H1 (cell line): Measurements from ENCODE around the gene PEAK1.

Experiments
- CHD1 ChIP-seq: IDR thresholded peaks from 2 replicates; pipeline ENCODE4 v1.6.1; 2012; ENCODE audit warnings: low read depth, low read length, improper control_type of control experiment
- EZH2 ChIP-seq: fragments of 200-600 bp; sonication (generic); IDR thresholded peaks from 2 replicates; pipeline ENCODE4 v1.7.1; 2012; ENCODE audit warnings: low read depth, mild to moderate bottlenecking, moderate library complexity, low read length, inconsistent platforms; ENCODE audit not compliant: severe bottlenecking
- HDAC2 ChIP-seq, 2 experiments: fragments of 300-600 bp in 1 of 2; sonication (generic) in 1 of 2; IDR thresholded peaks; 2 replicates each; pipeline ENCODE4 v1.6.1; 2011 to 2012; ENCODE audit warnings: low read depth in 2 of 2, low read length in 2 of 2, mild to moderate bottlenecking in 2 of 2, moderate library complexity in 2 of 2, borderline replicate concordance in 1 of 2, inconsistent platforms in 1 of 2
- KDM1A ChIP-seq: fragments of 200-600, 300-600 bp; sonication (generic); IDR thresholded peaks from 2 replicates; pipeline ENCODE4 v1.7.1; 2016; ENCODE audit warnings: mild to moderate bottlenecking, low read length, borderline replicate concordance
- SP4 ChIP-seq: IDR thresholded peaks from 2 replicates; pipeline ENCODE4 v1.6.1; 2012; ENCODE audit warnings: low read length, inconsistent platforms
- TF ChIP-seq, protein P1 (sequence below), 3 experiments: IDR thresholded peaks; 1 replicate in 2 of 3; 2 replicates in 1 of 3; pipeline versions ENCODE4 v1.5.1 to v1.6.1; 2011; ENCODE audit warnings: low read length in 3 of 3, mild to moderate bottlenecking in 3 of 3, inconsistent platforms in 2 of 3, low read depth in 1 of 3, moderate library complexity in 1 of 3; ENCODE audit not compliant: insufficient read depth in 1 of 3; ENCODE audit errors: control extremely low read depth in 1 of 3

GRCh38 chr15:77195586-77195985 is 224.3 kb downstream of the PEAK1 start:
- TF ChIP-seq EZH2 (no peak), CHD1 (no peak), KDM1A (no peak), SP4 (no peak), HDAC2 (IDR thresholded peaks at IDR 0.05; ENCODE audit: borderline replicate concordance in 1 of 2, low read depth in 2 of 2, low read length in 2 of 2) (no peak)
- TF ChIP-seq, protein P1, sequence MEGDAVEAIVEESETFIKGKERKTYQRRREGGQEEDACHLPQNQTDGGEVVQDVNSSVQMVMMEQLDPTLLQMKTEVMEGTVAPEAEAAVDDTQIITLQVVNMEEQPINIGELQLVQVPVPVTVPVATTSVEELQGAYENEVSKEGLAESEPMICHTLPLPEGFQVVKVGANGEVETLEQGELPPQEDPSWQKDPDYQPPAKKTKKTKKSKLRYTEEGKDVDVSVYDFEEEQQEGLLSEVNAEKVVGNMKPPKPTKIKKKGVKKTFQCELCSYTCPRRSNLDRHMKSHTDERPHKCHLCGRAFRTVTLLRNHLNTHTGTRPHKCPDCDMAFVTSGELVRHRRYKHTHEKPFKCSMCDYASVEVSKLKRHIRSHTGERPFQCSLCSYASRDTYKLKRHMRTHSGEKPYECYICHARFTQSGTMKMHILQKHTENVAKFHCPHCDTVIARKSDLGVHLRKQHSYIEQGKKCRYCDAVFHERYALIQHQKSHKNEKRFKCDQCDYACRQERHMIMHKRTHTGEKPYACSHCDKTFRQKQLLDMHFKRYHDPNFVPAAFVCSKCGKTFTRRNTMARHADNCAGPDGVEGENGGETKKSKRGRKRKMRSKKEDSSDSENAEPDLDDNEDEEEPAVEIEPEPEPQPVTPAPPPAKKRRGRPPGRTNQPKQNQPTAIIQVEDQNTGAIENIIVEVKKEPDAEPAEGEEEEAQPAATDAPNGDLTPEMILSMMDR (IDR thresholded peaks at IDR 0.05; ENCODE audit: control extremely low read depth in 1 of 3, insufficient read depth in 1 of 3, low read depth in 1 of 3, low read length in 3 of 3): no peak
